ENCODE results near the gene DGKG. TPM values are rescaled to one million over a fixed set of nuclear protein-coding genes. Genes with fewer than 3 reads are reported as not detected.

DGKG gene
- total RNA-seq, 1 donor from 2014 or later, result 0.22 TPM

- no peaks in the 10 kb centered on the region for H3K36me3 Mint-ChIP-seq
- H3K27me3 Mint-ChIP-seq (ENCODE audit: insufficient read depth, low read depth), result peaks cover 8% of the 10 kb centered on the region
- Histone ChIP-seq H3K27me3 (peaks cover 19% of the 10 kb centered on the region), H3F3A (ENCODE audit: low read depth) (no peaks in the 10 kb centered on the region), H4K20me1 (ENCODE audit: low read depth) (no peaks in the 10 kb centered on the region), H3K79me2 (ENCODE audit: low read depth) (no peaks in the 10 kb centered on the region), H3K27ac (no peak overlapping the region), H3K9me3 (ENCODE audit: low read depth) (no peaks in the 10 kb centered on the region), H3K4me3 (no peak overlapping the region), H2AFZ (replicated peaks) (no peak overlapping the region), H3K9ac (no peak overlapping the region), H3K36me3 (no peaks in the 10 kb centered on the region), H3K4me2 (no peak overlapping the region), H3K4me1 (no peaks in the 10 kb centered on the region)
- H3K27ac Mint-ChIP-seq, result no peak overlapping the region
- TF ChIP-seq EZH2phosphoT487 (IDR thresholded peaks at IDR 0.05) (no peak), CTCF (IDR thresholded peaks at IDR 0.05) (no peak), EZH2 (IDR thresholded peaks at IDR 0.05) (no peak)
- H3K4me1 Mint-ChIP-seq, result peaks cover 6% of the 10 kb centered on the region
- H3K9me3 Mint-ChIP-seq, result no peaks in the 10 kb centered on the region
- DNase-seq (ENCODE audit: low spot score), result no peak
- no peak overlapping the region for H3K4me3 Mint-ChIP-seq
Measured at GRCh38 chr3:186149319-186149960, 212.6 kb downstream of the DGKG start.

GRCh38 chr3:186144257-186144656, 217.8 kb downstream of the DGKG start:
- Mint-ChIP-seq H3K4me3 (no peak overlapping the region), H3K27ac (no peak overlapping the region), H3K27me3 (ENCODE audit: insufficient read depth, low read depth) (peaks cover 5% of the 10 kb centered on the region), H3K4me1 (peaks cover 24% of the 10 kb centered on the region), H3K9me3 (no peaks in the 10 kb centered on the region), H3K36me3 (no peaks in the 10 kb centered on the region)
- Histone ChIP-seq H3K4me2 (no peak overlapping the region), H3F3A (ENCODE audit: low read depth) (no peaks in the 10 kb centered on the region), H4K20me1 (ENCODE audit: low read depth) (no peaks in the 10 kb centered on the region), H3K4me1 (no peaks in the 10 kb centered on the region), H3K27ac (no peak overlapping the region), H3K9ac (no peak overlapping the region), H3K9me3 (ENCODE audit: low read depth) (no peaks in the 10 kb centered on the region), H3K27me3 (peaks cover 35% of the 10 kb centered on the region), H3K4me3 (no peak overlapping the region), H3K36me3 (no peaks in the 10 kb centered on the region), H3K79me2 (ENCODE audit: low read depth) (no peaks in the 10 kb centered on the region), H2AFZ (replicated peaks) (no peak overlapping the region)
- no peak for TF ChIP-seq CTCF (IDR thresholded peaks at IDR 0.05)
- no peak for TF ChIP-seq EZH2 (IDR thresholded peaks at IDR 0.05)
- TF ChIP-seq EZH2phosphoT487 (IDR thresholded peaks at IDR 0.05), result no peak
- no peak for DNase-seq (ENCODE audit: low spot score)

- H3K9me3 Mint-ChIP-seq, result no peaks in the 10 kb centered on the region
- Histone ChIP-seq H3F3A (ENCODE audit: low read depth) (no peaks in the 10 kb centered on the region), H3K27ac (no peak overlapping the region), H3K4me3 (no peak overlapping the region), H3K9me3 (ENCODE audit: low read depth) (no peaks in the 10 kb centered on the region), H3K4me1 (no peaks in the 10 kb centered on the region), H3K9ac (no peak overlapping the region), H4K20me1 (ENCODE audit: low read depth) (no peaks in the 10 kb centered on the region), H3K4me2 (no peak overlapping the region), H3K36me3 (no peaks in the 10 kb centered on the region), H2AFZ (replicated peaks) (no peak overlapping the region), H3K27me3 (peaks cover 34% of the 10 kb centered on the region), H3K79me2 (ENCODE audit: low read depth) (no peaks in the 10 kb centered on the region)
- H3K27ac Mint-ChIP-seq, result no peak overlapping the region
- peaks cover 24% of the 10 kb centered on the region for H3K4me1 Mint-ChIP-seq
- no peak for TF ChIP-seq EZH2 (IDR thresholded peaks at IDR 0.05)
- no peak for TF ChIP-seq EZH2phosphoT487 (IDR thresholded peaks at IDR 0.05)
- TF ChIP-seq CTCF (IDR thresholded peaks at IDR 0.05), result no peak
- H3K27me3 Mint-ChIP-seq (ENCODE audit: insufficient read depth, low read depth), result peaks cover 5% of the 10 kb centered on the region
- no peak for DNase-seq (ENCODE audit: low spot score)
- no peaks in the 10 kb centered on the region for H3K36me3 Mint-ChIP-seq
- no peak overlapping the region for H3K4me3 Mint-ChIP-seq
Measured at GRCh38 chr3:186143250-186143649, 218.8 kb downstream of the DGKG start.
